Heart right ventricle (tissue), 16 donors: ENCODE results near the gene MEN1. TPM values are rescaled to one million over a fixed set of nuclear protein-coding genes. Genes with fewer than 3 reads are reported as not detected.

ENCODE experiments used
- ATAC-seq, 8 donors: fragments of 200-7000 bp; cut with Tn5 transposase; one replicate each; pipeline ENCODE4 v1.9.1; 2020; ENCODE audit warnings: mild to moderate bottlenecking in 8 of 8, moderate library complexity in 8 of 8, moderate number of reproducible peaks in 1 of 8
- DNase-seq, 2 donors: peaks; one replicate each; pipeline ENCODE4 v3.0.0-alpha.2; 2020
- H3K27ac ChIP-seq, 10 donors: fragments of 200-600 bp; sonication (generic) in 2 of 10; one replicate each; pipeline versions ENCODE4 v1.5.0 to v1.8.0; 2020 to 2022; ENCODE audit warnings: mild to moderate bottlenecking in 3 of 10
- H3K27me3 ChIP-seq, 7 donors: fragments of 200-600 bp; one replicate each; pipeline ENCODE4 v1.8.0; 2021 to 2022; ENCODE audit warnings: mild to moderate bottlenecking in 2 of 7
- H3K36me3 ChIP-seq, 9 donors: fragments of 200-600 bp; sonication (generic) in 1 of 9; one replicate each; pipeline versions ENCODE4 v1.5.0 to v1.8.0; 2020 to 2022; ENCODE audit warnings: mild to moderate bottlenecking in 2 of 9
- H3K4me1 ChIP-seq, 9 donors: fragments of 200-600 bp; sonication (generic) in 1 of 9; one replicate each; pipeline versions ENCODE4 v1.5.0 to v1.8.0; 2020 to 2022; ENCODE audit warnings: mild to moderate bottlenecking in 4 of 9
- H3K4me3 ChIP-seq, 10 donors: fragments of 200-600 bp; sonication (generic) in 2 of 10; one replicate each; pipeline versions ENCODE4 v1.5.0 to v1.8.0; 2020 to 2022; ENCODE audit warnings: mild to moderate bottlenecking in 7 of 10, moderate library complexity in 2 of 10
- H3K9me3 ChIP-seq, 11 donors: fragments of 200-600 bp in 10 of 11; sonication (generic) in 2 of 11; one replicate each; pipeline versions ENCODE4 v1.5.0 to v1.8.0; 2013 to 2022; ENCODE audit warnings: mild to moderate bottlenecking in 2 of 11, control low read depth in 1 of 11, moderate library complexity in 1 of 11
- CTCF ChIP-seq, 9 donors: fragments of 200-600 bp; sonication (generic) in 2 of 9; IDR thresholded peaks; one replicate each; pipeline versions ENCODE4 v1.5.0 to v1.8.0; 2021 to 2022; ENCODE audit warnings: antibody characterized with exemption in 9 of 9, mild to moderate bottlenecking in 5 of 9, moderate library complexity in 1 of 9
- WGBS, 2 donors: extraction: QIAGEN DNeasy Blood & Tissue Kit; methylation state at CpG; one replicate each; pipeline ENCODE4 v1.1.7; 2013; ENCODE audit warnings: inconsistent platforms in 1 of 2; 5-methylcytosine and 5-hydroxymethylcytosine counted together
- intact Hi-C, 10 donors: fragments of 100-400 bp; cut with DNase I; formaldehyde crosslinking; loops; one replicate each; pipeline versions ENCODE4 v1.11.1 to v1.14.2; 2022
- polyA plus RNA-seq, 2 donors: library from polyadenylated mRNA; stranded (reverse); fragments of 200-250 nt; gene quantifications; one replicate each; pipeline ENCODE4 v1.2.3, GENCODE V29; 2013
- total RNA-seq, 10 donors: library from RNA; stranded (reverse); fragmentation: NEBNext Ultra II Directional in 3 of 10; extraction: Animal tissue kit (Norgen Biotek cat#: 25700) in 3 of 10; gene quantifications; one replicate each; pipeline versions ENCODE4 v1.2.1 to v1.2.4, GENCODE V29; 2021 to 2023
- donor health status: Arrhythmogenic right ventricular cardiomyopathy.
- donor health status: ischemic (EF 13 %, LVEDD 7.1; RV severe dilation, severe dysfunction).
- donor health status: healthy with polysubstance abuse.
- donor health status: DM: no; HTN: yes; CAD: no.
- donor health status: DM: no; HTN: no; CAD: no.
- donor health status: ischemic (EF 25% LVEDD 6.9; RV normal size, moderate dysfunction).
- donor health status: ischemic (EF 25% LVEDD 5.7; RV mildly dilated, moderate dysfunction).
- donor health status: healthy.
- donor health status: DM: yes; HTN: yes; CAD: no.
- donor health status: Ischemic cardiomyopathy.
- donor health status: ischemic (EF 35%, LVEDD 5.7; RV mildly dilated, moderate dysfunction).
- donor health status: nonischemic (EF 11% LVEDD 7.7; RV severe dilation, severe dysfunction).
- donor health status: DM: yes; HTN: yes; CAD: no.
- donor health status: PGD.
- donor health status: ischemic (EF 29% LVEDD 5.4; RV normal size, mild dysfunction).
- donor health status: nonischemic (EF 23%, LVEDD 6.1; RV moderate dilation, normal function).

MEN1 gene
- total and polyA plus RNA-seq, 12 donors, result 5.8 to 12.5 (median 8.7) TPM

GRCh38 chr11:64754124-64754918 is 56.0 kb downstream of the MEN1 start:
- Histone ChIP-seq H3K27ac (no peak overlapping the region), H3K4me3 (no peak overlapping the region), H3K4me1 (peaks cover 0 to 25% (median 5%) of the 10 kb centered on the region in 9 donors), H3K36me3 (peaks cover 0 to 44% (median 10%) of the 10 kb centered on the region in 9 donors), H3K9me3 (no peaks in the 10 kb centered on the region), H3K27me3 (no peaks in the 10 kb centered on the region)
- intact Hi-C loops, result no loop called here
- TF ChIP-seq CTCF (IDR thresholded peaks at IDR 0.05), result no peak
- ATAC-seq (no peak), DNase-seq (no peak)
- WGBS, 2 donors, result 83 to 84% methylated on average over 26 of the region's 26 CpGs

Other genes starting within 250 kb of the MEN1 start
- gene SLC22A12, start 219.3 kb downstream of the MEN1 start, total RNA-seq, result not detected
- gene SLC22A12, start 219.3 kb downstream of the MEN1 start, polyA plus RNA-seq, result not detected
- gene NRXN2, start 87.4 kb downstream of the MEN1 start, total RNA-seq, result 1 to 10 TPM in 6 of 10 donors, under 1 TPM in 4; 0.81 to 5.5 (median 1.4) TPM
- gene NRXN2, start 87.4 kb downstream of the MEN1 start, polyA plus RNA-seq, result 1 to 10 TPM in 1 of 2 donors, under 1 TPM in 1; 0.45 to 1.8 TPM
- gene RASGRP2, start 66.4 kb downstream of the MEN1 start, total RNA-seq, result 10 to 100 TPM; 18.9 to 49.8 (median 25.4) TPM
- gene RASGRP2, start 66.4 kb downstream of the MEN1 start, polyA plus RNA-seq, result 100 to 1,000 TPM in 1 of 2 donors, 10 to 100 TPM in 1; 31.3 to 128 TPM
- gene PYGM, start 50.6 kb downstream of the MEN1 start, total RNA-seq, result 100 to 1,000 TPM in 8 of 10 donors, 10 to 100 TPM in 2; 76.8 to 249 (median 132) TPM
- 10 to 100 TPM; 11.3 to 90.1 TPM for gene PYGM, start 50.6 kb downstream of the MEN1 start, polyA plus RNA-seq
- gene SF1, start 32.0 kb downstream of the MEN1 start, total RNA-seq, result 100 to 1,000 TPM; 149 to 201 (median 165) TPM
- gene SF1, start 32.0 kb downstream of the MEN1 start, polyA plus RNA-seq, result 10 to 100 TPM; 45.6 to 91.1 TPM
- 10 to 100 TPM in 2 of 10 donors, 1 to 10 TPM in 8; 4.6 to 11.3 (median 8.1) TPM for gene MAP4K2, start 7.3 kb downstream of the MEN1 start, total RNA-seq
- gene MAP4K2, start 7.3 kb downstream of the MEN1 start, polyA plus RNA-seq, result 10 to 100 TPM in 1 of 2 donors, 1 to 10 TPM in 1; 7.8 to 19.9 TPM
- 1 to 10 TPM in 1 of 10 donors, under 1 TPM in 9; 0.04 to 1.3 (median 0.27) TPM for gene CDC42BPG, start 34.1 kb upstream of the MEN1 start, total RNA-seq
- gene CDC42BPG, start 34.1 kb upstream of the MEN1 start, polyA plus RNA-seq, result under 1 TPM; 0.17 to 0.37 TPM
- gene EHD1, start 68.1 kb upstream of the MEN1 start, total RNA-seq, result 10 to 100 TPM; 30.7 to 73.1 (median 43.9) TPM
- 10 to 100 TPM; 26.0 to 39.7 TPM for gene EHD1, start 68.1 kb upstream of the MEN1 start, polyA plus RNA-seq
- gene ATG2A, start 106.7 kb upstream of the MEN1 start, total RNA-seq, result 10 to 100 TPM; 12.4 to 17.7 (median 16.0) TPM
- gene ATG2A, start 106.7 kb upstream of the MEN1 start, polyA plus RNA-seq, result 10 to 100 TPM; 14.8 to 18.6 TPM
- 10 to 100 TPM; 13.4 to 29.8 (median 20.4) TPM for gene PPP2R5B, start 114.1 kb upstream of the MEN1 start, total RNA-seq
- 10 to 100 TPM; 26.6 to 30.8 TPM for gene PPP2R5B, start 114.1 kb upstream of the MEN1 start, polyA plus RNA-seq
- not detected for gene GPHA2, start 125.3 kb upstream of the MEN1 start, total RNA-seq
- not detected for gene GPHA2, start 125.3 kb upstream of the MEN1 start, polyA plus RNA-seq
- gene MAJIN, start 161.6 kb upstream of the MEN1 start, total RNA-seq, result not detected
- gene MAJIN, start 161.6 kb upstream of the MEN1 start, polyA plus RNA-seq, result not detected
- 10 to 100 TPM in 1 of 10 donors, 1 to 10 TPM in 8, under 1 TPM in 1; 0.66 to 31.8 (median 1.7) TPM for gene BATF2, start 186.4 kb upstream of the MEN1 start, total RNA-seq
- gene BATF2, start 186.4 kb upstream of the MEN1 start, polyA plus RNA-seq, result 1 to 10 TPM; 2.1 to 2.9 TPM
- gene ARL2, start 203.6 kb upstream of the MEN1 start, total RNA-seq, result 100 to 1,000 TPM in 9 of 10 donors, 10 to 100 TPM in 1; 92.6 to 144 (median 117) TPM
- 100 to 1,000 TPM; 115 to 157 TPM for gene ARL2, start 203.6 kb upstream of the MEN1 start, polyA plus RNA-seq
- 10 to 100 TPM; 11.4 to 21.8 (median 15.2) TPM for gene SNX15, start 216.9 kb upstream of the MEN1 start, total RNA-seq
- 10 to 100 TPM; 14.7 to 23.2 TPM for gene SNX15, start 216.9 kb upstream of the MEN1 start, polyA plus RNA-seq
- 1 to 10 TPM; 3.8 to 9.3 (median 4.8) TPM for gene SAC3D1, start 230.7 kb upstream of the MEN1 start, total RNA-seq
- gene SAC3D1, start 230.7 kb upstream of the MEN1 start, polyA plus RNA-seq, result 10 to 100 TPM in 1 of 2 donors, 1 to 10 TPM in 1; 4.7 to 17.3 TPM
- 1 to 10 TPM; 2.1 to 6.8 (median 3.7) TPM for gene NAALADL1, start 248.0 kb upstream of the MEN1 start, total RNA-seq
- 1 to 10 TPM; 8.1 to 9.1 TPM for gene NAALADL1, start 248.0 kb upstream of the MEN1 start, polyA plus RNA-seq